ENCODE measurements around the gene LHB.

The LHB gene

DNA sequence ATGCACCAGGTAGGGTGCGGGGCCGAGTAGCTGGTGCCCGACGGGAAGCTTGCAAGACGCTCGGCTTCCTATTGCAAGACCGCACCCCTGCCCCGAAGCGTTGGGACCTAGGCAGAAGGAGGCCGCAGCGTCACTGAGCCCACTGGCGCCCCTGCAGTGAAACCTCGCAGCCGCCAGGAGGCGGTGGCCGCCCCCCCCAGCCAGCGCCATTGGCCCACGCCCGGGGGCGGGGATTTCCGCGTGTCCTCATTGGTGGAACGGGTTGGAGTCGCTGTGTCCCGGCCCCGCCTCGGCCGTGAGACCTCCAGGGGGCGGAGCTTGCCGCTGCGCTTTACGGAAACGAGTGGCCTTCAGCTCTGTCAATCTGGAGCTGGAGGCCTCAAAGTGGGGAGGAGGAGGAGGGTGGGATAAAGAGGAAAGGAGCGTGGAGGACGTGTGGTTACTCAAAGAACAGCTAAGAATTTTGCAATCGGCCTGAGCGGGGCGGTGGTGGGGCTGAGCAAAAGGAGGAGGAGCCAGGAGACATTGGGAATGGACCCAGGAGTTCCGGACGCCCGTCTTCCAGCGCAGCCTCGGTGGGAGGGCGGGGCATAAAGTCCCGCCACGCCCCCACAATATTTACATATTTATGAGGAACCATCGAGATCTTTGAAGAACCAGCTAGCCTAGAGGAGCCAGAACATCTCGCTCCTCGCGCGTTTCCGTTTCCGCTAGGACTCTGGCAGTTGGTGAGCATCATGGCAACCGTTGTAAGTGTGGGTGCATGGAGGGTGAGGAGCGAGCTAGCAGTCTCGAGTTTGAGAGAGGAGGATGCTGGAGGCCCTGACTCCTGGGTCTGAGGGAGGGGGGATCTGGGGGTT is 23.5 kb downstream of the LHB start, which contains the start of the genes GYS1 and RUVBL2:
TSS of gene GYS1 (minus strand) at position 135 of the 860 bp plus-strand sequence. CDS start 197 bp downstream, outside the sequence.
TSS of gene RUVBL2 (plus strand) at position 713 of the 860 bp plus-strand sequence. CDS start at position 738, 25 bp downstream.
- no peaks in the 10 kb centered on the region for H3K27me3 ChIP-seq (ENCODE audit: insufficient read depth, poor library complexity, severe bottlenecking)
- H3K27ac ChIP-seq (replicated peaks) = peak within 1 kb of the TSS; percentile 92
- H3K4me3 ChIP-seq (replicated peaks; ENCODE audit: insufficient read depth, low read length) = peak within 1 kb of the TSS; percentile 87
- peak; percentile 100 for DNase-seq (ENCODE audit: low read depth in 1 of 2, low spot score in 1 of 2)
- peak; percentile 95 for TF ChIP-seq GABPA (IDR thresholded peaks at IDR 0.05; ENCODE audit: low read depth)
- peak; percentile 37; the same call in 1 of the 2 replicates for TF ChIP-seq SPI1 (IDR thresholded peaks at IDR 0.05; ENCODE audit: borderline replicate concordance, low read depth)
- peak; percentile 84 for TF ChIP-seq CTCF (IDR thresholded peaks at IDR 0.05; ENCODE audit: insufficient read depth, low read length)
- TF ChIP-seq POLR2AphosphoS5 (IDR thresholded peaks at IDR 0.05; ENCODE audit: low read depth) = peak; percentile 97
- TF ChIP-seq, protein P1, sequence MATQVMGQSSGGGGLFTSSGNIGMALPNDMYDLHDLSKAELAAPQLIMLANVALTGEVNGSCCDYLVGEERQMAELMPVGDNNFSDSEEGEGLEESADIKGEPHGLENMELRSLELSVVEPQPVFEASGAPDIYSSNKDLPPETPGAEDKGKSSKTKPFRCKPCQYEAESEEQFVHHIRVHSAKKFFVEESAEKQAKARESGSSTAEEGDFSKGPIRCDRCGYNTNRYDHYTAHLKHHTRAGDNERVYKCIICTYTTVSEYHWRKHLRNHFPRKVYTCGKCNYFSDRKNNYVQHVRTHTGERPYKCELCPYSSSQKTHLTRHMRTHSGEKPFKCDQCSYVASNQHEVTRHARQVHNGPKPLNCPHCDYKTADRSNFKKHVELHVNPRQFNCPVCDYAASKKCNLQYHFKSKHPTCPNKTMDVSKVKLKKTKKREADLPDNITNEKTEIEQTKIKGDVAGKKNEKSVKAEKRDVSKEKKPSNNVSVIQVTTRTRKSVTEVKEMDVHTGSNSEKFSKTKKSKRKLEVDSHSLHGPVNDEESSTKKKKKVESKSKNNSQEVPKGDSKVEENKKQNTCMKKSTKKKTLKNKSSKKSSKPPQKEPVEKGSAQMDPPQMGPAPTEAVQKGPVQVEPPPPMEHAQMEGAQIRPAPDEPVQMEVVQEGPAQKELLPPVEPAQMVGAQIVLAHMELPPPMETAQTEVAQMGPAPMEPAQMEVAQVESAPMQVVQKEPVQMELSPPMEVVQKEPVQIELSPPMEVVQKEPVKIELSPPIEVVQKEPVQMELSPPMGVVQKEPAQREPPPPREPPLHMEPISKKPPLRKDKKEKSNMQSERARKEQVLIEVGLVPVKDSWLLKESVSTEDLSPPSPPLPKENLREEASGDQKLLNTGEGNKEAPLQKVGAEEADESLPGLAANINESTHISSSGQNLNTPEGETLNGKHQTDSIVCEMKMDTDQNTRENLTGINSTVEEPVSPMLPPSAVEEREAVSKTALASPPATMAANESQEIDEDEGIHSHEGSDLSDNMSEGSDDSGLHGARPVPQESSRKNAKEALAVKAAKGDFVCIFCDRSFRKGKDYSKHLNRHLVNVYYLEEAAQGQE (IDR thresholded peaks at IDR 0.05; ENCODE audit: insufficient replicate concordance, low read depth) = peak; percentile 60

GRCh38 chr19:48992581-48993174 is 24.2 kb downstream of the LHB start:
- no peak for TF ChIP-seq GABPA (IDR thresholded peaks at IDR 0.05; ENCODE audit: low read depth)
- no peak for TF ChIP-seq SPI1 (IDR thresholded peaks at IDR 0.05; ENCODE audit: borderline replicate concordance, low read depth)
- no peak for TF ChIP-seq CTCF (IDR thresholded peaks at IDR 0.05; ENCODE audit: insufficient read depth, low read length)
- no peak for DNase-seq (ENCODE audit: low read depth in 1 of 2, low spot score in 1 of 2)
- Histone ChIP-seq H3K27ac (replicated peaks) (peak overlapping the region; percentile 88), H3K4me3 (replicated peaks; ENCODE audit: insufficient read depth, low read length) (peak overlapping the region; percentile 82), H3K27me3 (ENCODE audit: insufficient read depth, poor library complexity, severe bottlenecking) (no peaks in the 10 kb centered on the region)

DNA sequence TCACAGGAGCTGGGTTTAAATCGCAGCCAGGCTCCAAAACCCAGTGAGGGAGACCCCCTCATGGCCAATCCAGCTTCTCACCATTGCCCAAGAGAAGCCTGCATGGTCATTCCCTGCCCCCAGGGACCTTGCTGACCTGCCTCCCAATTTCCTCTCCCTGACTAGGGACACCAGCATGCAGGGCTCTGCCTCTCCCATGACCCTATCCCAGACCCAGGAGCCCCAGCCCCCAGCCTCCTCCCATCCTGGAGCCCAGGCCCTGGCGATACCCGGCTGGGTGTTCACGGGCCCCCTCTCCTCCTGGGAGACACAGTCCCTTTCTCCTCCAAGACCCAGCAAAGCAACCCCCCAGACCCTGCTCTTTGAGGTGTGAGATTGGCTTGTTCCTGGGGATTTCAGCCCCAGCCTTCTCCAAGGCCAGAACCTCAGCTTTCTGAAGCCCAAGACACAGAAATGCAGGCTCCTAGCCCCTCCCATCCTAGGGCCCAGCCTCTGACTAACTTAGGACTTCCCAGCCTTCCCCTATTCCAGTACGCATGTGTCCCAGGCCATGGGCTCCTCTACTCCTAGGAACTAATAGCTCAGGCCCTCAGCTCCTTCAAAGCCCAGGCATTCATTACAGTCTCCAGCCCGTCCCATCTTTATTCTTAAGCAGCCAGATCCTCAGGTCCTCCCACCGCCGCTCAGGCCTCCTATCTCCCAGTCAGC is 24.9 kb downstream of the LHB start:
- H3K27ac ChIP-seq (replicated peaks) = peak overlapping the region; percentile 88

More for the DNA sequence above, 24.9 kb downstream of the LHB start:
- TF ChIP-seq SPI1 (IDR thresholded peaks at IDR 0.05; ENCODE audit: borderline replicate concordance, low read depth) (peak; percentile 8; the same call in 1 of the 2 replicates), CTCF (IDR thresholded peaks at IDR 0.05; ENCODE audit: insufficient read depth, low read length) (no peak)
- DNase-seq (ENCODE audit: low read depth in 1 of 2, low spot score in 1 of 2) = peak in 1 of 2 experiments; percentile 51
- peak overlapping the region; percentile 82 for H3K4me3 ChIP-seq (replicated peaks; ENCODE audit: insufficient read depth, low read length)
- H3K27me3 ChIP-seq (ENCODE audit: insufficient read depth, poor library complexity, severe bottlenecking) = no peaks in the 10 kb centered on the region
